Raji (cell line): ENCODE results near the gene OR6C3.

Source experiments
- POLR2A ChIP-seq: IDR thresholded peaks from 2 replicates; pipeline ENCODE4 v1.6.1; 2011; ENCODE audit warnings: low read depth, low read length, control low read depth; ENCODE audit not compliant: insufficient read depth

The OR6C3 gene

GRCh38 chr12:55330446-55330845 is at the start of gene OR6C3:
Gene OR6C3, plus strand, starts transcription at chr12:55330746. Its CDS starts 955 bp downstream, at chr12:55331701.
- TF ChIP-seq POLR2A, result no peak

GRCh38 chr12:55280991-55281390 is 49.6 kb upstream of the OR6C3 start:
- TF ChIP-seq POLR2A, result no peak

GRCh38 chr12:55289999-55290398 is 40.5 kb upstream of the OR6C3 start:
- TF ChIP-seq POLR2A, result no peak

GRCh38 chr12:55296469-55296868 is 34.1 kb upstream of the OR6C3 start, which contains the start of gene OR6C6:
Gene OR6C6, minus strand, starts transcription at chr12:55296569. Its CDS starts 1,337 bp downstream, at chr12:55295232.
- no peak for TF ChIP-seq POLR2A

GRCh38 chr12:55314043-55314442 is 16.5 kb upstream of the OR6C3 start, which contains the start of gene OR6C1:
Gene OR6C1, plus strand, starts transcription at chr12:55314343. Its CDS starts 6,257 bp downstream, at chr12:55320600.
- TF ChIP-seq POLR2A, result no peak

- TF ChIP-seq POLR2A, result no peak
Observed at GRCh38 chr12:55320201-55320600, 10.3 kb upstream of the OR6C3 start.

- TF ChIP-seq POLR2A, result no peak
Observed at GRCh38 chr12:55336002-55336401, 5.5 kb downstream of the OR6C3 start.

GRCh38 chr12:55362675-55363074 is 32.1 kb downstream of the OR6C3 start, which contains the start of gene OR6C75:
Gene OR6C75, plus strand, starts transcription at chr12:55362975. Its CDS starts 2,136 bp downstream, at chr12:55365111.
- TF ChIP-seq POLR2A, result no peak

GRCh38 chr12:55365086-55365485 is 34.5 kb downstream of the OR6C3 start:
- no peak for TF ChIP-seq POLR2A

- no peak for TF ChIP-seq POLR2A
Observed at GRCh38 chr12:55372521-55372920, 42.0 kb downstream of the OR6C3 start.
